ENCODE data around the gene HS6ST3. TPM values are rescaled to one million over a fixed set of nuclear protein-coding genes. Genes with fewer than 3 reads are reported as not detected.

Gene HS6ST3
- total and polyA plus RNA-seq, 2 of the 13 experiments (the other 11 are each of a cell fraction or from before 2014, with no cell fraction given): not detected

- TF ChIP-seq, protein P1, sequence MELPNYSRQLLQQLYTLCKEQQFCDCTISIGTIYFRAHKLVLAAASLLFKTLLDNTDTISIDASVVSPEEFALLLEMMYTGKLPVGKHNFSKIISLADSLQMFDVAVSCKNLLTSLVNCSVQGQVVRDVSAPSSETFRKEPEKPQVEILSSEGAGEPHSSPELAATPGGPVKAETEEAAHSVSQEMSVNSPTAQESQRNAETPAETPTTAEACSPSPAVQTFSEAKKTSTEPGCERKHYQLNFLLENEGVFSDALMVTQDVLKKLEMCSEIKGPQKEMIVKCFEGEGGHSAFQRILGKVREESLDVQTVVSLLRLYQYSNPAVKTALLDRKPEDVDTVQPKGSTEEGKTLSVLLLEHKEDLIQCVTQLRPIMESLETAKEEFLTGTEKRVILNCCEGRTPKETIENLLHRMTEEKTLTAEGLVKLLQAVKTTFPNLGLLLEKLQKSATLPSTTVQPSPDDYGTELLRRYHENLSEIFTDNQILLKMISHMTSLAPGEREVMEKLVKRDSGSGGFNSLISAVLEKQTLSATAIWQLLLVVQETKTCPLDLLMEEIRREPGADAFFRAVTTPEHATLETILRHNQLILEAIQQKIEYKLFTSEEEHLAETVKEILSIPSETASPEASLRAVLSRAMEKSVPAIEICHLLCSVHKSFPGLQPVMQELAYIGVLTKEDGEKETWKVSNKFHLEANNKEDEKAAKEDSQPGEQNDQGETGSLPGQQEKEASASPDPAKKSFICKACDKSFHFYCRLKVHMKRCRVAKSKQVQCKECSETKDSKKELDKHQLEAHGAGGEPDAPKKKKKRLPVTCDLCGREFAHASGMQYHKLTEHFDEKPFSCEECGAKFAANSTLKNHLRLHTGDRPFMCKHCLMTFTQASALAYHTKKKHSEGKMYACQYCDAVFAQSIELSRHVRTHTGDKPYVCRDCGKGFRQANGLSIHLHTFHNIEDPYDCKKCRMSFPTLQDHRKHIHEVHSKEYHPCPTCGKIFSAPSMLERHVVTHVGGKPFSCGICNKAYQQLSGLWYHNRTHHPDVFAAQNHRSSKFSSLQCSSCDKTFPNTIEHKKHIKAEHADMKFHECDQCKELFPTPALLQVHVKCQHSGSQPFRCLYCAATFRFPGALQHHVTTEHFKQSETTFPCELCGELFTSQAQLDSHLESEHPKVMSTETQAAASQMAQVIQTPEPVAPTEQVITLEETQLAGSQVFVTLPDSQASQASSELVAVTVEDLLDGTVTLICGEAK (IDR thresholded peaks at IDR 0.05): no peak
- TF ChIP-seq, protein P1 (CRISPR knock-in tag; IDR thresholded peaks at IDR 0.05): no peak
- no peak for TF ChIP-seq GABPB1 (CRISPR knock-in tag; IDR thresholded peaks at IDR 0.05)
- TF ChIP-seq ZNF138 (CRISPR knock-in tag; IDR thresholded peaks at IDR 0.05; ENCODE audit: low read depth): no peak
- TF ChIP-seq NFE2L1 (CRISPR knock-in tag; IDR thresholded peaks at IDR 0.05; ENCODE audit: borderline replicate concordance): no peak
- no peak for TF ChIP-seq REXO4 (CRISPR knock-in tag; IDR thresholded peaks at IDR 0.05; ENCODE audit: borderline replicate concordance)
Observed at GRCh38 chr13:96474181-96474557, 384.3 kb downstream of the HS6ST3 start (continued).
